ENCODE data around the gene SMPD3.

- TF ChIP-seq ZBTB21 (CRISPR knock-in tag; IDR thresholded peaks at IDR 0.05; ENCODE audit: borderline replicate concordance) (no peak), ZNF138 (CRISPR knock-in tag; conservative IDR thresholded peaks at IDR 0.05) (no peak), CTCF (IDR thresholded peaks at IDR 0.05) (no peak), ZNF671 (CRISPR knock-in tag; IDR thresholded peaks at IDR 0.05) (no peak), USF2 (CRISPR knock-in tag; IDR thresholded peaks at IDR 0.05) (no peak), CBFB (CRISPR knock-in tag; IDR thresholded peaks at IDR 0.05; ENCODE audit: low read depth) (no peak), CREB1 (CRISPR knock-in tag; IDR thresholded peaks at IDR 0.05) (no peak)
Measured at GRCh38 chr16:68463904-68464303, 15.6 kb upstream of the SMPD3 start.

All from WTC11 (cell line).